RWPE2 (cell line): ENCODE data around the gene DNMT1.

Source experiments
- ATAC-seq: fragments of 200-7000 bp; cut with Tn5 transposase; 3 replicates; pipeline ENCODE4 v1.9.1; 2021; ENCODE audit warnings: low read depth
- DNase-seq: peaks from one replicate; pipeline ENCODE4 v3.0.0-alpha.2; 2020; ENCODE audit warnings: low spot score
- H3K27ac ChIP-seq: fragments of 450-650 bp; 2 replicates; pipeline ENCODE4 v1.5.1; 2017; ENCODE audit warnings: mild to moderate bottlenecking; ENCODE audit not compliant: poor library complexity, severe bottlenecking
- H3K27me3 ChIP-seq: fragments of 250-450 bp; sonication (Bioruptor Pico); 2 replicates; pipeline ENCODE4 v1.5.1; 2021; ENCODE audit warnings: mild to moderate bottlenecking, moderate library complexity; ENCODE audit not compliant: insufficient read depth, poor library complexity, severe bottlenecking
- H3K36me3 ChIP-seq: fragments of 250-450 bp; sonication (Bioruptor Pico); 2 replicates; pipeline ENCODE4 v1.5.1; 2020; ENCODE audit warnings: low read depth, mild to moderate bottlenecking, moderate library complexity
- H3K4me1 ChIP-seq: fragments of 250-450 bp; sonication (Bioruptor Pico); 2 replicates; pipeline ENCODE4 v1.5.1; 2021; ENCODE audit warnings: mild to moderate bottlenecking, moderate library complexity; ENCODE audit not compliant: insufficient read depth, poor library complexity, severe bottlenecking
- H3K4me3 ChIP-seq: fragments of 250-450 bp; sonication (Bioruptor Pico); 2 replicates; pipeline ENCODE4 v1.5.1; 2021; ENCODE audit warnings: mild to moderate bottlenecking, moderate library complexity; ENCODE audit not compliant: severe bottlenecking
- H3K9me3 ChIP-seq: fragments of 250-450 bp; sonication (Bioruptor Pico); 2 replicates; pipeline ENCODE4 v1.5.1; 2021; ENCODE audit warnings: mild to moderate bottlenecking, moderate library complexity; ENCODE audit not compliant: severe bottlenecking
- TF ChIP-seq, protein P1 (sequence below): fragments of 450-650 bp; IDR thresholded peaks from one replicate; pipeline ENCODE4 v1.5.1; 2017; ENCODE audit warnings: mild to moderate bottlenecking, moderate library complexity; ENCODE audit not compliant: poor library complexity, severe bottlenecking

DNMT1 gene

DNA sequence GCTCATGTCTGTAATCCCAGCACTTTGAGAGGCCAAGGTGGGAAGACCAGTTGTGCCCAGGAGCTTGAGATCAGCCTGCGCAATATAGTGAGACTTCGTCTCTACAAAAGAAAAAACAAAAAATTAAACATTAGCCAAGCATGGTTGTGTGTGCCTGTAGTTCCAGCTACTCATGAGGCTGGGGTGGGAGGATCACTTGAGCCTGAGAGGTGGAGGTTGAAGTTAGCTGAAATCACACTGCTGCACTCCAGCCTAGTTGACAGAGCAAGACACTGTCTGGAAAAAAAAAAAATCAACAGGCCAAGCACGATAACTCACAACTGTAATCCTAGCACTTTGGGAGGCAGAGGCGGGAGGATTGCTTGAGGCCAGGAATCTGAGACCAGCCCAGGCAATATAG lies 40.2 kb upstream of the DNMT1 start:
- H3K27ac ChIP-seq = no peak overlapping the region
- no peaks in the 10 kb centered on the region for H3K9me3 ChIP-seq
- no peak overlapping the region for H3K4me3 ChIP-seq
- no peak for ATAC-seq
- TF ChIP-seq, protein P1, sequence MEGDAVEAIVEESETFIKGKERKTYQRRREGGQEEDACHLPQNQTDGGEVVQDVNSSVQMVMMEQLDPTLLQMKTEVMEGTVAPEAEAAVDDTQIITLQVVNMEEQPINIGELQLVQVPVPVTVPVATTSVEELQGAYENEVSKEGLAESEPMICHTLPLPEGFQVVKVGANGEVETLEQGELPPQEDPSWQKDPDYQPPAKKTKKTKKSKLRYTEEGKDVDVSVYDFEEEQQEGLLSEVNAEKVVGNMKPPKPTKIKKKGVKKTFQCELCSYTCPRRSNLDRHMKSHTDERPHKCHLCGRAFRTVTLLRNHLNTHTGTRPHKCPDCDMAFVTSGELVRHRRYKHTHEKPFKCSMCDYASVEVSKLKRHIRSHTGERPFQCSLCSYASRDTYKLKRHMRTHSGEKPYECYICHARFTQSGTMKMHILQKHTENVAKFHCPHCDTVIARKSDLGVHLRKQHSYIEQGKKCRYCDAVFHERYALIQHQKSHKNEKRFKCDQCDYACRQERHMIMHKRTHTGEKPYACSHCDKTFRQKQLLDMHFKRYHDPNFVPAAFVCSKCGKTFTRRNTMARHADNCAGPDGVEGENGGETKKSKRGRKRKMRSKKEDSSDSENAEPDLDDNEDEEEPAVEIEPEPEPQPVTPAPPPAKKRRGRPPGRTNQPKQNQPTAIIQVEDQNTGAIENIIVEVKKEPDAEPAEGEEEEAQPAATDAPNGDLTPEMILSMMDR = no peak
- no peaks in the 10 kb centered on the region for H3K27me3 ChIP-seq
- no peaks in the 10 kb centered on the region for H3K4me1 ChIP-seq
- no peak for DNase-seq
- H3K36me3 ChIP-seq = no peaks in the 10 kb centered on the region

DNA sequence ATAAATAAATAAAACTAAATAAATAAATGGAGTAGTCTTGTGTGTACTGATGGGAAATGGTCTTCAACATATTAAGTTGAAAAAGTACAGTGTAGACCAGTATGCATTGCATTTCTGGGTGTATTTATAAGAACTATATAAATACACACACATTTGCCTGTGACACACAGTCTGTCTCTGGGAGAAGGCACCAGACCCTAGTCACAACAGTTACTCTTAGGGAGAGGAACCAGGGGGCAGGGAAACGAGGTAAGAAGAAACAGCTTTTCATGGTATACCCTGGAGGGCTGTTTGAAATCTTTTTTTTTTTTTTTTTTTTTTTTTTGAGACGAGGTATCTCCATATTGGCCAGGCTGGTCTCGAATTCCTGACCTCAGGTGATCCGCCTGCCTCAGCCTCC lies 39.2 kb upstream of the DNMT1 start:
- Histone ChIP-seq H3K4me3 (no peak overlapping the region), H3K27me3 (no peaks in the 10 kb centered on the region), H3K36me3 (no peaks in the 10 kb centered on the region), H3K4me1 (no peaks in the 10 kb centered on the region), H3K27ac (no peak overlapping the region), H3K9me3 (no peaks in the 10 kb centered on the region)
- ATAC-seq (no peak), DNase-seq (no peak)
- TF ChIP-seq, protein P1 = no peak

DNA sequence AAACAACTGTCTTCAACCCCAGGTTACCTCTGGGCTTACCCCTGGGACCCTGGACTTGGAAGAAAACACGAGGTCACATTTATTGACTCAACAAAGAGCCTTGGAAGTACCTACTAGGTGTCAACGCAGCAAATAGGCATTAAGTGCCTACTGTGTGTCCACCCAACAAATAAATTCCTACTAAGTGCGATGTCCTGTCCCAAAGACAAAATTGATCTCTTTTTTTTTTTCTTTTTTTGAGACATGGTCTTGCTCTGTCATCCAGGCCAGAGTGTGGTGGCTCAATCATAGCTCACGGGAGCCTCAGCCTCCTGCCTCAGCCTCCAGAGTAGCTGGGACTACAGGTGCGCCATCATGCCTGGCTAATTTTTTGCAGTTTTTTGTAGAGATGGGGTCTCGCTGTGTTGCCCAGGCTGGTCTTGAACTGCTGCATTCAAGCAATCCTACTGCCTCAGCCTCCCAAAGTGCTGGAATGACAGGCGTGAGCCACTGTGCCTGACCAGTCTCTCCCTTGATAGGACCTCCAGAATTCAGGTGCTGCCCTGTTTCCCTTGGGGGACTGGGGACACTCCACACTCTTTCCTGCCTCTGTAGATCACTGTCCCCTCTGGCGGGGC lies 37.0 kb upstream of the DNMT1 start:
- no peak overlapping the region for H3K27ac ChIP-seq
- TF ChIP-seq, protein P1 = no peak
- no peaks in the 10 kb centered on the region for H3K9me3 ChIP-seq
- no peak for ATAC-seq
- peak overlapping the region; percentile 99 for H3K4me3 ChIP-seq
- no peaks in the 10 kb centered on the region for H3K27me3 ChIP-seq
- H3K4me1 ChIP-seq = no peaks in the 10 kb centered on the region
- DNase-seq = no peak
- no peaks in the 10 kb centered on the region for H3K36me3 ChIP-seq

DNA sequence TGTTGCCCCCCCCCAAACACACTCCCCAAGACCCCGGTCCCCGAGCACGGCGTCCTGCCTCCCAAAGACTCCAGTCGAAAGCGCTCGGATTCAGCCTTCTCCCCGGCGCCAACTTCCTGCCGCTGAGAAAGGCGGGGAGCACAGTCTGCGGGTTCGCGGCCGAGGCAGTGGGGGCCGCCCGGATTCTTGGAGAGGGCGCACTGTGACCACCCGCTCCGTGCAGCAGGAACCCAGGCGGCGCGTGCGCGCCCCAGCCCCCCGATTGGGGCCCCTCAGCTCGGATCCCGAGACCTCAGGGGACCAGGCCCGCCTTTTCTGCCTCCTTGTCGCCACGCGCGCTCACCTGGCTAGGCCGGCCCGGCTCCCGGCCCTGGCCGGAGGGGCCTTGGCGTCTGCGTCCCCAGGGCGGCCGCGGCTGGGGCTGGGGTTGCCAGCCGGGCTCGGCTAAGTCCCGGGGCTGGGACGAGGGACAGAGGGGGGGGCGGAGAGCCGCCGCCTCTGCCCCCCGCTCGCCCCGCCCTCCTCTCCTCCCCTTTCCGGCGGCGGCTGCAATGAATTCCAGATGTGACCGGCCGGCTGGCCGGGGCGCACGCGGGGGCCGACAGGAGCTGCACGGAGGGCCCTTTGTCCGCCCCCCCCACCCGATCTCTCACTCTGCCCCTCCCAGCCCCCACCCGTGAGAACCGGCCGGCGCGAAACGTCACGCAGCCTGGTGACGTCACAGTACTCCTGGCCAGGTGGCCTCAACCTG lies 36.3 kb upstream of the DNMT1 start, which contains the start of gene S1PR2:
S1PR2 (minus strand) TSS at position 471 of the 751 bp plus-strand sequence. CDS start 6,426 bp downstream, outside the sequence.
- Histone ChIP-seq H3K4me1 (no peaks in the 10 kb centered on the region), H3K9me3 (no peaks in the 10 kb centered on the region), H3K36me3 (no peaks in the 10 kb centered on the region), H3K27ac (no peak within 1 kb of the TSS), H3K27me3 (no peaks in the 10 kb centered on the region), H3K4me3 (peak within 1 kb of the TSS; percentile 99)
- TF ChIP-seq, protein P1 = no peak
- ATAC-seq = peak; percentile 76
- no peak for DNase-seq
